ENCODE data around the gene PIWIL1.

The PIWIL1 gene

GRCh38 chr12:130338794-130339601 is 1.3 kb downstream of the PIWIL1 start:
- FAIRE-seq: no peak
- DNase-seq (ENCODE audit: insufficient read length): no peak
- TF ChIP-seq TAF1 (IDR thresholded peaks at IDR 0.05; ENCODE audit: borderline replicate concordance, low read depth, low read length): no peak
- TF ChIP-seq POLR2AphosphoS5 (IDR thresholded peaks at IDR 0.05; ENCODE audit: low read depth, low read length): no peak
- TF ChIP-seq POLR2A (IDR thresholded peaks at IDR 0.05; ENCODE audit: low read depth, low read length): no peak

GRCh38 chr12:130339951-130340350 is 2.3 kb downstream of the PIWIL1 start:
- FAIRE-seq (no peak), DNase-seq (ENCODE audit: insufficient read length) (no peak)
- no peak for TF ChIP-seq POLR2A (IDR thresholded peaks at IDR 0.05; ENCODE audit: low read depth, low read length)
- no peak for TF ChIP-seq TAF1 (IDR thresholded peaks at IDR 0.05; ENCODE audit: borderline replicate concordance, low read depth, low read length)
- no peak for TF ChIP-seq POLR2AphosphoS5 (IDR thresholded peaks at IDR 0.05; ENCODE audit: low read depth, low read length)

- TF ChIP-seq POLR2AphosphoS5 (IDR thresholded peaks at IDR 0.05; ENCODE audit: low read depth, low read length) (no peak), POLR2A (IDR thresholded peaks at IDR 0.05; ENCODE audit: low read depth, low read length) (no peak), TAF1 (IDR thresholded peaks at IDR 0.05; ENCODE audit: borderline replicate concordance, low read depth, low read length) (no peak)
- FAIRE-seq (no peak), DNase-seq (ENCODE audit: insufficient read length) (no peak)
Measured at GRCh38 chr12:130342442-130342841, 4.8 kb downstream of the PIWIL1 start.

DNA sequence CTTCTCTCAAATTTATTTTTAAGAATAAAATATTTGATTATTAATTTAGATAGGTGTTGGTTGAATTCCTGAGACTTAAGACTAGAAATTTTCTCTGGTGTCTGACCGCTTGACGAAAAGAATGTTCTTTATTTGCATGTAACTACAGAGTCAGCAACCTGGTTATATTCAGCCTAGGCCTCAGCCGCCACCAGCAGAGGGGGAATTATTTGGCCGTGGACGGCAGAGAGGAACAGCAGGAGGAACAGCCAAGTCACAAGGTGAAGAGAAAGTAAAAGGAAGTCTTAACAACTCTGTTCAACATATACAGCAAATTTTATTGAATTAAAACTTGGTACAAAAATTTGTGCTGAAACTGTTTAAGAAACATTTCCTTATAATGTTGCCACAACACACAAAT is 5.2 kb downstream of the PIWIL1 start:
- DNase-seq (ENCODE audit: insufficient read length): no peak
- no peak for FAIRE-seq
- TF ChIP-seq POLR2A (IDR thresholded peaks at IDR 0.05; ENCODE audit: low read depth, low read length): no peak

- no peak for TF ChIP-seq TAF1 (IDR thresholded peaks at IDR 0.05; ENCODE audit: borderline replicate concordance, low read depth, low read length)
- no peak for TF ChIP-seq POLR2AphosphoS5 (IDR thresholded peaks at IDR 0.05; ENCODE audit: low read depth, low read length)
- no peak for TF ChIP-seq POLR2A (IDR thresholded peaks at IDR 0.05; ENCODE audit: low read depth, low read length)
- no peak for DNase-seq (ENCODE audit: insufficient read length)
- FAIRE-seq: no peak
Measured at GRCh38 chr12:130344529-130344928, 6.8 kb downstream of the PIWIL1 start.

GRCh38 chr12:130345292-130345691 is 7.6 kb downstream of the PIWIL1 start:
- FAIRE-seq (no peak), DNase-seq (ENCODE audit: insufficient read length) (no peak)
- no peak for TF ChIP-seq POLR2A (IDR thresholded peaks at IDR 0.05; ENCODE audit: low read depth, low read length)
- TF ChIP-seq POLR2AphosphoS5 (IDR thresholded peaks at IDR 0.05; ENCODE audit: low read depth, low read length): no peak
- TF ChIP-seq TAF1 (IDR thresholded peaks at IDR 0.05; ENCODE audit: borderline replicate concordance, low read depth, low read length): no peak

GRCh38 chr12:130347588-130347987 is 9.9 kb downstream of the PIWIL1 start:
- FAIRE-seq: no peak
- no peak for DNase-seq (ENCODE audit: insufficient read length)

DNA sequence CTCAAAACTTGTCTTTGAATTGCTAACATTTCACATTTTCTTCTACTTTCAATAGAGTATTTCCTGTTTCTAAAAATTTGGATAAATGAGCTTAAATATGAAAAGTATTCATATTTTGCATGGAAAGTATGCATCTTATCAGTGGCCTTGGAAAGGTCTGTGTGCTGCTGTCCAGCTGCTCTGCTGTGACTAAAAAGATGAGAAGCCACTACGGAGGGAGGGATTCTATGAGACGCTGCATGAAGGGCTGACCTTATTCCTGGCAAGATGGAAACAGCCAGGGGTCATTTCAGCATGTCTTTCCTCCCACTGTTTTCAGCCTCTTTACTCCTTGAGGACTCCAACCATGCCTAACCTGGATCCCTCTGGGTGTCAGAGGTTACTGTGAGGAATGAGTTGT is 13.0 kb downstream of the PIWIL1 start:
- DNase-seq (ENCODE audit: insufficient read length) (no peak), FAIRE-seq (no peak)
- no peak for TF ChIP-seq TAF1 (IDR thresholded peaks at IDR 0.05; ENCODE audit: borderline replicate concordance, low read depth, low read length)
- no peak for TF ChIP-seq POLR2A (IDR thresholded peaks at IDR 0.05; ENCODE audit: low read depth, low read length)
- no peak for TF ChIP-seq POLR2AphosphoS5 (IDR thresholded peaks at IDR 0.05; ENCODE audit: low read depth, low read length)

More at GRCh38 chr12:130347588-130347987, 9.9 kb downstream of the PIWIL1 start:
- no peak for TF ChIP-seq POLR2A (IDR thresholded peaks at IDR 0.05; ENCODE audit: low read depth, low read length)
- TF ChIP-seq TAF1 (IDR thresholded peaks at IDR 0.05; ENCODE audit: borderline replicate concordance, low read depth, low read length): no peak
- no peak for TF ChIP-seq POLR2AphosphoS5 (IDR thresholded peaks at IDR 0.05; ENCODE audit: low read depth, low read length)

- DNase-seq (ENCODE audit: insufficient read length) (no peak), FAIRE-seq (no peak)
- TF ChIP-seq POLR2A (IDR thresholded peaks at IDR 0.05; ENCODE audit: low read depth, low read length) (no peak), TAF1 (IDR thresholded peaks at IDR 0.05; ENCODE audit: borderline replicate concordance, low read depth, low read length) (no peak), POLR2AphosphoS5 (IDR thresholded peaks at IDR 0.05; ENCODE audit: low read depth, low read length) (no peak)
Measured at GRCh38 chr12:130351326-130351725, 13.6 kb downstream of the PIWIL1 start.

GRCh38 chr12:130353081-130353480 is 15.4 kb downstream of the PIWIL1 start:
- DNase-seq (ENCODE audit: insufficient read length) (no peak), FAIRE-seq (no peak)
- no peak for TF ChIP-seq POLR2AphosphoS5 (IDR thresholded peaks at IDR 0.05; ENCODE audit: low read depth, low read length)
- TF ChIP-seq TAF1 (IDR thresholded peaks at IDR 0.05; ENCODE audit: borderline replicate concordance, low read depth, low read length): no peak
- no peak for TF ChIP-seq POLR2A (IDR thresholded peaks at IDR 0.05; ENCODE audit: low read depth, low read length)

DNA sequence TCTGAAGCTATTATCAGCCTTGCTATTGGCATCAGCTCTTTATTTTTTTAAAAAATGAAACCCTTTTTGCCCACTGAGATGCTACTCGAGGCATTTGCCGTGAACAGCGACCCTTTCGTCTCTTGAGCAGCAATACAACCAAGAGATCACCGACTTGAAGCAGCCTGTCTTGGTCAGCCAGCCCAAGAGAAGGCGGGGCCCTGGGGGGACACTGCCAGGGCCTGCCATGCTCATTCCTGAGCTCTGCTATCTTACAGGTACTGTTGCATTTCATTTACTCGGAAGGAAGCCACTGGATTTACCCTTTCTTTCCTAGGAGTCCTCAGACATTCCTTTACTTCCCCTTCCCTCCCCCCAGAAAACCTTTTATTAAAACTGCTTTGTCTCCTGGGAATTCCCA is 16.7 kb downstream of the PIWIL1 start:
- no peak for DNase-seq (ENCODE audit: insufficient read length)
- TF ChIP-seq TAF1 (IDR thresholded peaks at IDR 0.05; ENCODE audit: borderline replicate concordance, low read depth, low read length): no peak
- TF ChIP-seq POLR2A (IDR thresholded peaks at IDR 0.05; ENCODE audit: low read depth, low read length): no peak
- TF ChIP-seq POLR2AphosphoS5 (IDR thresholded peaks at IDR 0.05; ENCODE audit: low read depth, low read length): no peak
- FAIRE-seq: no peak

- no peak for DNase-seq (ENCODE audit: insufficient read length)
- TF ChIP-seq POLR2A (IDR thresholded peaks at IDR 0.05; ENCODE audit: low read depth, low read length) (no peak), POLR2AphosphoS5 (IDR thresholded peaks at IDR 0.05; ENCODE audit: low read depth, low read length) (no peak), TAF1 (IDR thresholded peaks at IDR 0.05; ENCODE audit: borderline replicate concordance, low read depth, low read length) (no peak)
- FAIRE-seq: no peak
Measured at GRCh38 chr12:130356222-130356621, 18.5 kb downstream of the PIWIL1 start.
